GM19395 (cell line): ENCODE data around the gene EFCAB5.
"Not testable (repeated sequence)": the region's sequence is repeated elsewhere in the genome, so short reads cannot be mapped to it uniquely, and the experiment has no call there.

Source experiments
- ATAC-seq: cut with Tn5 transposase; IDR thresholded peaks from one replicate; pipeline ENCODE4 v1.9.1; 2021; ENCODE audit warnings: mild to moderate bottlenecking, moderate library complexity; ENCODE audit not compliant: unreplicated experiment

The EFCAB5 gene

DNA sequence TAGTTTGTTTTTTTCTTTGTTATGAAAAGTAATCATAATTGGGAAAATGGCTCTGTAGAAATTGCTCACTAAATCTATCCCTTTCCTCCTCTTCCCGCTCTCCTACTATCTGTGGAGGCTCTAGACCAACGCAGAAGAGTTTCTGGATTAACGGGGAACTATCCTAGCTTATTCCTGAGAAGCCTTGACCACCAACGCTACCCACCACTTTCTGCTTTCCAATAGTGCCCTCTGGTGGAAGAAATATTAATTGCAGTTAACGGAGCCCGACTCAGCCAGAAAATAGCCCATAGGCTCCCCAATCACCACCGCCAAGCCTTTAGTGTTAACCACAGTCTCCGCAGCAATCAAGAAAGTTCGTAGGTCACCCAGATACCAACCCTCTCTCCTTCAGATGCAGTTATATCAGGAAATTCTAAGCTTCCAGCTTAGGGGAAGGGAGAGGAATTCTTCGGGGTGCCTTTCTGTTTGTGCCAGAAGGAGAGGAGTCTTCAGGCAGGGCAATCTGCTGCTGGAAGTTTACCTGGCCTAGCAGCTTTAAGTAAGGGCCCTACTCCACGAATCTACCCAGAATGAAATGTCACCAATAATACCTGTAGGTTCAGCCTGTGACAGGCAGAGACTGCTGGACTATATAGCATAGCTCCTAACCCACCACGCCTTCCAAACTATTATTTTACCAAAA is 152.2 kb downstream of the EFCAB5 start:
- ATAC-seq: no peak

DNA sequence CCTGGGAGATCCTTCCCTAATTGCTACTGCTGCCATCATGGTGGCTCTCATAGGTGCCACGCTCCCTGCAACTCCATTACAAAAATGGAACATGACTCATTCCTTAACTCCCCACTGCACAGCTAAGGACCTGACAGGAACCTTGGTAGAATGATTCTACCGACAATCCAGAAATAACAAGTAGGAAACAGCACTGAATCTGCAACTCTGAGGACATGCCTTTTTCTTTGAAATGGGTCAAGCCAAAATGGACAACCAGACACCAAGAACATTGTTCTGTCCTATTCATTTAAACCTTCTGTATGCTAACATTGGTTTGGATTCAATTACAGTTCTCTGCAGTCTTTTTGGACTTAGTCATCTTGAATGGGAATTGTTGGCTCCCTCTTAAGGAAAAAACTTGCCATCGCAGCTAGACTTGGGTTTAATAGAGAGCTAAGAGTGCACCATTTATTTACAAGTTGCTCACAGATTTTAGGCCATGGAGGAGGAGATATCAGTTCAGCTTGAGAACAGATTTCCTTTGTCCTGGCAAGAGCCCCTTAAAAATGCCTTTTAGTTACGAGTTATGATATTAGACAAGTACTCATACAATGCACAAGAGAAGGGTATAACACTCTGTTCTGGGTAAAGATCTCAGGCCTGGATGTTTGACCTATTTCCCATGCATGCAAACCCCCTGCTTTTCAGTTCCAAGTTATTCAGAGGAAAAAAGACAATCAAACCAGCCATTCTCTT is 154.2 kb downstream of the EFCAB5 start:
- no peak for ATAC-seq

DNA sequence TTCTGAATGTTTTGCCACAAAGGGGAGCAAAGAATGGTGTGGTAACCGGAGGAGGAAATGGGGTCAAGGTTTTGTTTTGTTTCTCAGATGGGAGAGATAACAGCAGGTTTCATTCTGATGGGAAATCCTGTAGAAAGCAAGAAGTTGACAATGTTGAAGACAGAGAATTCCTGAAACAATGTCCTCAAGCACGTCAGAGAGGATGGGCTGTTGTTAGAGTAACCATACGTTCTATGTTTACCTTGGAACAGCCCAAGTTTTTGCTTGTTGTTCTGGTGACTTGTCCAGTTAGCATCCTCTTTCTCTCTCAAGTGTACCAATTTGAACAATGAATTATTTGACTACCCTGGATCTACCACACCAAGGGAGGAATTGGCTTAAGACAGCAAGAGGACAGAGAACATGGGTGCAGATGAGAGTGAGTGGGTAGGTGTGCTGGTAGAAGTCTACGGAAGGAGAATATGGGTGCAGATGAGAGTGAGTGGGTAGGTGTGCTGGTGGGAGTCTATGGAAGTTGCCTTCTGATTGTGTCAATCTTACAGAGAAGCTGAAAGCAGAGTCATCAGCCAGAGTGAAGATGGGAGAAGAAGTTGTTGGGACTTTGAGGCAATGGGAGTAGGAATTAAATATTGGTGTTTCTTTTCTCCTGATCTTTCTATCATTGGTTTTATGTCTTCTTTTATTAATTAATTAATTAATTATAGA is 160.4 kb downstream of the EFCAB5 start:
- ATAC-seq: no peak

DNA sequence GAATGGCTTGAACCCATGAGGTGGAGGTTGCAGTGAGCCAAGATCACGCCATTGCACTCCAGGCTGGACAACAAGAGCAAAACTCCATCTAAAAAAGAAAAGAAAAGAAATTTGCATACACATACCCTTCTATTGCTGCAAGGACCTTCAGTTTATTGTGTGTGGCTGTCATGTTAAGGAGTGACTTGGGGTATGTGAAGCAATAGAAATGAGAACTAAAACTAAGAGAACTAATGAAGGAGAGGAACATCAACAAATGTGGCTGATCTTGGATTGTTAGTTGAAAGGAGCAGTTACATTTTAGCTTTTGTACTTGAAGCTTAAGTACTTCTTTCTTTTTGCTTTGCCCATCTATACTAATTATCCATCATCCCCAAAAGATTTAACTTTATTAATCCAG is 162.5 kb downstream of the EFCAB5 start:
- no peak for ATAC-seq

DNA sequence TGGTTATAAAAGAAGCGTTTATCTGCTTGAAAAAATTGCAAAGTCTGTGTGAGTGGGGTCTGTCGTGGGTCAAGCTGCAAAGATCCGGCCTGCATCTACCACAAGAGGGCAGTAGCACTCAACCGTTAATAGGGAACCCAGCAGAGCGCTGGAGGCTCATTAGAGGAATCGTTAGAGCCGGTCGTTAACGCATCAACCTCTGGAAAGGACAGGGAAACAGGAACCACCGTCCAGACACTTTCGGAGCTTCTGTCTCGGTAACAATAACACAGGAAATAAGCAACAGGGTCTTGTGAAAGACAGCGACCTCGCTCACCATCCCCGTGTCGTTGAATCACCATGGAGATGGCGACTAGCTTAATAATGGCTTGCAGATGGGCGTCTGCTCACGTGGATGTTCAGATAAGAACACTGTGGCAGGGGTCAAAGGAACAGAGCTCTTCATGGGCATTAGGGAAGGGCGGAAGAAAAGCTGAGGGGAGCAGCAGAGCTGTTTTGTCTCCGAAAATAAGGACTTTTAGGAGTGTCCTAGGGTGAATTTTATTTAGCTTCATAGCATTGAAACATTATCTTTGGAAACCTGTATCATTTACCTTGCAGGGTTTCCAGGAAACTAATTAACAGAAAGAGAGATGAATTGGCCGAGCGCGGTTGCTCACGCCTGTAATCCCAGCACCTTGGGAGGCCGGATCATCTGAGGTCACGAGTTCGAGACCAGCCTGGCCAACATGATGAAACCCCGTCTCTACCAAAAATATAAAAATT is 163.3 kb downstream of the EFCAB5 start:
- ATAC-seq: no peak

DNA sequence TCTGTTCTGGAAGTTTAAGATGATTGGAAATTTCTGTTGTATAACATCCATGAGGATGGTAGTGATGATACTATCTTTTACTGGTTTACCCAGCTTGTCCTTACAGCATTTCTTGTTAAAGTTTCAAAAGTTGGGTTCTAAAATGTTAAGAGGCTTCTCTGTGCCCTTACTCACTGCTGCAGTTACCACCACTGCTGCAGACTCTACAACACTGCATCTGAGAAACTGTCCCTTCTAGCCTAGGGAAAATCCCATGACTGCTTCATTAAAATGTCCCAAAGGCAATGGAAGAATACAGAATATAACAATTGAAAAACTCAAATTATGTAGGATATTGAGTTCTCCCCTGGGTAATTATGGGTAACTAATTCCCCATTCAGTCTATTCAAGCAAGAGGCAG is 171.4 kb downstream of the EFCAB5 start:
- no peak for ATAC-seq

DNA sequence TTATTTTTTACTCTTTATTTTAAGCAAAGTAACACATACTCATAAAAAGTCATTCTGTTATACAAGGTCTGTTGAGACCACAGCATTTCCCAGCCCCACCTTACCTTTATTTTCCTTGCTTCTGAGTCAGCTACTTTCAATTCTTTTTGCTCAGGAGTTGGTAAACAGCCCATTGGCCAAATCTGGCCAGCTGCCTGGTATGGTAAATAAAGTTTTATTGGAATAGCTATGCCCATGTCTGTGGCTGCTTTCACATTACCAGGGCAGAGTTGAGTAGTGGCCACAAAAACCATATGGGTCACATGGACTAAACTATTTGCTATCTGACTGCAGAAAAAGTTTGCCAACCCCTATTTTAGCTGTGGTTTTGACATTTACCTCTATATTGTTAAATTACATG is 171.8 kb downstream of the EFCAB5 start:
- ATAC-seq: no peak

DNA sequence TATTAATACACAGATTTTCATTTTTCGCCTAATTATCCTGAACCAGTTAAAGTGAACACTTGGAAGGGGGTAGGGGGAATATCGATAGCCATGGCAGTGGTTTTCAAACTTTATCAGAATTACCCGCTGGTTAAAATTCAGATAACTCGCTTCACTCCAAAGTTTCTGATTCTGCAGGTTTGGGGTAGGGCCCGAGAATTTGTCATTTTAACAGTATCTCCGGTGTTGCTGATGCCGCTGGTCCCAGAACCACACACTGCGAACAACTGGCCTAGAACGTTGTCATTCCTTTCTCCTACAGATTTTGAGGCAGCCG is 174.9 kb downstream of the EFCAB5 start:
- ATAC-seq: peak; percentile 8

DNA sequence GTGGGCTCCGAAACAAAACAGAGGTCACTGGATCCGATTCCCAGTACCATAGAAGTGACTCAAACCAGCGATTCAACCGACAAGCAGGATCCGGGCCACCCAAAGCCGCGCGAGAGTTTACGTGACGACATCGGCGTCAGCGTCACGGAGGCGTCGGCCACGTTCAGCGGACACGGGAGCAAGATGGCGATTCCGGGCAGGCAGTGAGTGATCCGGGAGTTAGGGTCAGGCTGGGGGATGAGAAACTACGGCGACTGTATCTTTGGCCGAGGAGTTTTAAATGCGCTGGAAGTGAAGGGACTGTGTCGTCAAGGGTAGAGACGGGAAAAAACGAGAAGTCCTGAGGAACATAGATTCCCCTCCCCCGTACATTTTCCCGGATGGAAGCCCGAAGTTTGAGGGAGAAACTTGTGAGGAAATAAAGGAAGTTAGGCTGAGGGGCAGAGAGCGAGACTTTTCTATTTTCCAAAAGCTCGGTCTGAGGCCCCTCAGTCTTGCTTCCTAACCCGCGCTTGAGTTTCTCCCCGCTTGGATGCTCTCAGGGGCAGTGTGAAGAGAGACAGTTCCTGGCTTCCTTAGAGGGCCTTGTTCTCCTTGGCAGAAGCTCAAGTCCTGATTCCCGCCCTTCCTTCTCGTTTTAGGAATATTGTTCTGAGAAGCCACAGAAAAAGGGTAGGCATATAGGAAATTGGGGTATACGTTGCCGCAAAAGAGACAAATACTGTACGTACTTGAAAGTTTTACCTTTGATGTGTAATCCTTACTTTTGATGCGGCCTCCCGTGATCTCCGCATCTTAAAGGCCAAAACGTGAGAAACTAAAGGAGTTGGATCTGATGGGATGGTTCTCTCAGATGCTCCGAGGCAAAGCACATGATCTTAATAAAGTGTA is 175.5 kb downstream of the EFCAB5 start, which contains the start of gene NSRP1:
NSRP1 (plus strand) TSS at position 156 of the 891 bp plus-strand sequence; CDS start at position 184, 28 bp downstream.
- ATAC-seq: peak; percentile 84

DNA sequence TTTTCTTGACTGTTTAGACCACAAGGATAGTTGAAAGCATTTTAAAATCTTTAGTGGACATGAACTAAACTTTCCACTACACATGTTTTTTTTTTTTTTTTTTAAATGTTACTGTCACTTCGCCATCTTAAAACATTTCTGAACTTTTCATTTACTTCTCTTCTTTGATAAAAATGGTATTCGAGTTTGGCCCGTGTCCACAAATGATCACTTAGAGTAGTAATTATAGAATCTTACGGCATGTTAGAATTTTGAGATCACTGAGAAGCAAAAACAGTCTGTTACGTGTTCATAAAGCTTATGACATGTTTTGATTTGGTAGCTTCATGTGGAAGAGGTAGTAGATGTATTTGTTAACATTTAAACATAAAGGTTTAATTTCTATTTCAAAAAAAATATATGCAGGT is 176.2 kb downstream of the EFCAB5 start:
- ATAC-seq: no peak

DNA sequence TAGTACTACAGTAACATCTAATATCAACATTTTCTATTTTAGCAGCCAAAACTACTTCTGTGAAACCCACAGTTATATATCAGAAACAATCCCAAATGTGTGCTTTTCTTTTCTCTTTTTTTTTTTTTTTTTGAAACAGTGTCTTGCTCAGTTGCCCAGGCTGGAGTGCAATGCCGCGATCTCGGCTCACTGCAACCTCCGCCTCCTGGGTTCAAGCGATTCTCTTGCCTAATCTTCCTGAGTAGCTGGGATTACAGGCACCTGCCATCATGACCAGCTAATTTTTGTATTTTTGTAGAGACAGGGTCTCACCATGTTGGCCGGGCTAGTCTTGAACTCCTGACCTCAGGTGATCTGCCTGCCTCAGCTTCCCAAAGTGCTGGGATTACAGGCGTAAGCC is 177.2 kb downstream of the EFCAB5 start:
- ATAC-seq: not testable (repeated sequence)

DNA sequence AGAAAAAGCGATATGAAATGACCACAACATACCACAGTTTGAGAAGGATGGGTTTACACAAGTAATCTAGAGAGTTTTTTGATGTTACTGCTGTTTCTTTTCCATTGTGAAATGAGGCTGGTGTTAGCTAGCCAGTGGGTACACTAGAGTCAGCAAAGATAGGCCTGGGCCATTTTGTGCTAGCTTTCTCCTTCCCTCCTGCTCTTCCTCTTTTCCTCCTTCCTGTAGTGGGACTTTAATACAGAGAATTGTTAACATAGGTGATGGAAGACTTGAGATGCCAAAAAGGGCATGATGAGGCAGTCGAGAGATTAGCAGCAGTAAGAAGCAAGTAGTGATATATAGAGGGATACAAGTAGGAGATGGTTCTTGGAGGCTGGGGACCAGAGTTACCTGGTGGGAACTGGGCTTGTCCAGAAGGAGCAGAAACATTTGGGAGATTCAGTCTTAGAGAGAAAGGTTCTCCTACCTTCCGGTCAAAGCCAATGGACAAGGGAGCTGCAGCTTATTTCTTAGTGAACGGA is 182.9 kb downstream of the EFCAB5 start:
- ATAC-seq: no peak

DNA sequence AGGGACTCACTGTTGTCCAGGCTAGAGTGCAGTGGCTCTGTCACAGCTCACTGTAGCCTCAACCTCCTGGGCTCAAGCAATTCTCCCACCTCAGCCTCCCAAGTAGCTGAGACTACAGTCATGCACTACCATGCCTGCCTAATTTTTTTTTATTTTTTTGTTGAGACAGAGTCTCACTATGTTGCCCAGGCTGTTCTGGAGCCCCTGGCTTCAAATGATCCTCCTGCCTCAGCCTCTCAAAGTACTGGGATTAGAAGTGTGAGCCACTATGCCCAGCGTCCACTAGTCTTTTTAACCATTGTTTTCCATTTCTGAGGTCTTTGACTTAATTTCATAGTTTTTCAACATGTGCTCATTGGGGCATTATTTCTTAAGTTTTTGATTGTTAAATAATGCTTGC is 188.7 kb downstream of the EFCAB5 start:
- no peak for ATAC-seq

DNA sequence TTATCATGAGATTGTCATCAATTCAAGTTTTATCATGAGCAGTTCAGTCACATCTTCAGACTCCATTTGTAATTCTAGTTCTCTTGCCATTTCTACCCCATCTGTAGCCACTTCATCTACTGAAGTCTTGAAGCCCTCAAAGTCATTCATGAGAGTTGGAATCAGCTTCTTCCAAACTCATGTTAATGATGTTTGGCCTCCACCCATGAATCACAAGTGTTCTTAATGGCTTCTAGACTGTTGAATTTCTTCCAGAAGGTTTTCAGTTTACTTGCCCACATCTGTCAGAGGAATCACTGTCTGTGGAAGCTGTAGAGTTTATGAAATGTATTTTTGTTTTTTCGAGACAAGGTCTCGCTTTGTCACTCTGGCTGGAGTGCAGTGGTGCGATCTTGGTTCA is 191.2 kb downstream of the EFCAB5 start:
- ATAC-seq: no peak

DNA sequence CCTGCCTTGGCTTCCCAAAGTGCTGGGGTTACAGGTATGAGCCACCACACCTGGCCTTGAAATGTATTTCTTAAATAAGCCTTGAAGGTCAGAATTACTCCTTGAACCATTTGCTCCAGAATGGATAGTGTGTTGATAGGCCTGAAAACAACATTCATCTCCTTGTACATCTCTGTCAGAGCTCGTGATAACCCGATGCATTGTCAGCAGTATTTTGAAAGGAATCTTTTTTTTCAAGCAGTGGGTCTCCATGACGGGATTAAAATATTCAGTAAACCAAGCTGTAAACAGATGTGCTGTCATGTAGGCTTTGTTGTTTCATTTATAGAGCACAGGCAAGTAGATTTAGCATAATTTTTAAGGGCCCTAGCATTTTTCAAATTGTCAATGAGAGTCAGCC is 191.8 kb downstream of the EFCAB5 start:
- no peak for ATAC-seq

DNA sequence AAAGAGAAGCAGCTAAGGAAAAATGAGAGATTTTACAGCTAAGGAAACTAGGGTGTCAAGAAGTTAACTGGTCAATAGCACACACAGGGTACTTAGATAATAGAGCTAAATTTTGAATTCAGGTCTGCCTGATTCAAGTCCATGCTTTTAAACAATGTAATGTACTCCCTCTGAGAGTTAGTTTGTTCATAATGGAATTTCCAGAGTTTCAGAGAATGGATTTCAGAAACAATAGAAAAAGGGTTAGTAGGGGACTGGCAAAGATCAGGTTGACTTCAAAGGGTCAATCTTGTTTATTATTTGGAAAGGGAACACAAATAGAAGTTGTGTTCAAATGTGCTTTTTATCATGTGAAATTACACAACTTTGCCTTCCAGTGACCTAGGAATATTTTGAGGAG is 193.1 kb downstream of the EFCAB5 start:
- no peak for ATAC-seq

DNA sequence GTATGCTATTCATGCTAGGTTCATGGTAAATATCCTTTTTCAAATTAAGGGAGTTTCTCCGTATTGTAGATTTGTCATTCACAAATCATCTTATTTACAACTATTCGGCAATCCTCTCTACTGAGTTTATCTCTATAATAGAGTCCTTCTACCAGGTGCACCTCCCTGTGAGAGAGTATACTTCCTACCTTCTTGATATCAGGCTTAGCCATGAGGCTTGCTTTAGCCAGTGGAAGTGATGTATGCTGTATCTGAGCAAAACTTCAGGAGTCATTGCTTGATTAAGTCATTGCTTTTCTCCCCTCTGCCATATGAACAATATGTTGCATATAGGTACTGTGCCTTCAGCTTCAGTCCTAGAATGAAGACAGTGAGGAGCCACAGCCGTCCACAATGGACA is 195.7 kb downstream of the EFCAB5 start:
- ATAC-seq: no peak

DNA sequence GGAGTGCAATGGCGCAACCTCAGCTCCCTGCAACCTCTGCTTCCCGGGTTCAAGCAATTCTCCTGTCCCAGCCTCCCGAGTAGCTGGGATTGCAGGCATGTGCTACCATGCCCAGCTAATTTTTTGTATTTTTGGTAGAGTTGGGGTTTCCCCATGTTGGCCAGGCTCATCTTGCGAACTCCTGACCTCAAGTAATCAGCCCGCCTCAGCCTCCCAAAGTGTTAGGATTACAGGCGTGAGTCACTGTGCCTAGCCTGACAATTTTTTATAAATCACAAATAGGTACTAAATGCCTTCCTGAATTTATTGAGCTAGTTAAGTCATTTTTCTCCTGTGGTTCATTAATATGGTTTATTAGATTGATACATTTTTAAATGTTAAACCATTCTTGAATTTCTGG is 206.4 kb downstream of the EFCAB5 start:
- not testable (repeated sequence) for ATAC-seq

DNA sequence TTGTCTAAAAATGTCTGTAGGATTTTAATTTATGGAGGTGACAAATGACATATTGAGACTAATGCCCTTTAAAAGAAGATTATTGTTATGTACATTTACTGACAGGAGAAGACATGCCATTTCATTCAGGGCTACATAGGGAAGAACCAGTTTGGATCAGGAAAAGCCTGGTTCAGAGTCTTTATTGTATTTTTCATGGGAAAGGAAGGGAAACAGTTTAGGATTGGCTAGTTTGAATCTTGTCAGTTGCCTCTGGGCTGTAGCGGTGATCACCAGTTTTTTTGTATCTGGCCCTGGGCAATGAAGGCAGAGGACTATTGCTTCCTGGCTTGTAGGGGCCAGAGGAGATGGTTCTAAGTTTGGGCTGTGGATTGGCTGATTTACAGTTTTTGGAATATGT is 206.9 kb downstream of the EFCAB5 start:
- ATAC-seq: no peak

DNA sequence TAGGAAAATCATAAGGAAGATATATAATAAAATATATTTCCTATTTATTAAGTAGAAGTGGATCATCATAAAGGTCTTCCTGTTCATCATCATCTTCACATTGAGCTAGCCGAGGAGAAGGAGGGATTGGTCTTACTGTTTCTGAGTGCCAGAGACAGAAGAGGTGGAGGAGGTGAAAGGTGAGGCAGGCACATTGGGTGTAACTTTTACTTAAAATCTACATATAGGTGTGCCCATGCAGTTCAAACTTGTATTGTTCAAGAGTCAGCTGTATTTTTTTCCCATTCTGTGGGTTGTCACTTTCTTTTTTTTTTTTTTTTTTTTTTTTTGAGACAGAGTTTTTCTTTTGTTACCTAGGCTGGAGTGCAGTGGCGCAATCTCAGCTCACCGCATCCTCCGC is 210.0 kb downstream of the EFCAB5 start:
- no peak for ATAC-seq
